ENCODE measurements around the gene RPS15. TPM values are rescaled to one million over a fixed set of nuclear protein-coding genes. Genes with fewer than 3 reads are reported as not detected.

RPS15 gene
- total RNA-seq, 6 experiments from 2014 or later = 1,047 to 1,358 (median 1,277) TPM

DNA sequence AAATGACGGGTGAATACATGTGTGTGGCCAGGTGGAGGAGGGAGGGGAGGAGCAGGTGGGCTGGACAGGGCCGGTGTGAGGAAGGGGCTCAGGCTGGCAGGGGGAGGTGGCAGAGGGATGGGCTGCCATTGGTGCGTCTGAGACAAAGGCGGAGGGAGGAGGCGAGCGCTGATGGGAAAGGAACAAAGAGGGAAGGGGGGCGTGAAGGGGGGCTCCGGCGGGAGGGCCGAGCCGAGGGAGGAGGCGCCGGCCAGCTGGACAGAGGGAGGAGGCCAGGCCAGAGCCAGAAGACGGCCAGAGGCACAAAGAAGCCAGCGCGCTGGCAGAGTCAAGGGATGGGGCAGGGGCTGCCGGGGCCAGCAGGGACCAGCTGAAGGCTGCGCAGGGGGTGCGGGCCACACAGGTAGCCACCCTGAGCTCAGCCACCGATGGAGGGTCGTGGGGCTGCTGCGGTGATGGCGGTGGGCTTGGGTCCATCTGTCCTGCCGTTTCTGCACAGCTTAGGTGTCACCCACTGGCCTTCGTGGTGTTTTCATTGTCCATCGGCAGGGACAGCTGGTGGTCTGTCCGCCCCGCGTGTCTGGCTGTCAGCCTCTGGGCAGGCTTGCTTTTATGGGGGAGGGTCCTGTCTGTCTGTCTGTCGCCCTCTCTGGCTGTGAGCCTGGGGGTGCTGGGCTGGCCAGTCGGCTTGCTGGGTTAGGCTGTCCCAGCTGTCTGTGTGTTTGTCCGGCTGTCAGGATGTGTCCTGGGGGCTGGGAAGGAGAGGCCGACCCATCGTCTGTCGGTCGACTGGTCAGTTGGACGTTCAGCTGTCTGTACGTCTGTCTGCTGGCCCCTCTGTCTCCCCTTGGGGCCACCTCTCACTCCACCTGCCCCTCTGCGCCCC lies 14.0 kb downstream of the RPS15 start:
- no peak overlapping the region for H3K4me3 Mint-ChIP-seq
- H3K27me3 Mint-ChIP-seq (ENCODE audit: insufficient read depth) = peaks cover 31% of the 10 kb centered on the region
- no peaks in the 10 kb centered on the region; the same call in 1 of the 2 replicates for H3K9me3 Mint-ChIP-seq
- H3K27ac Mint-ChIP-seq = no peak overlapping the region
- H3K36me3 Mint-ChIP-seq (ENCODE audit: low read depth) = no peaks in the 10 kb centered on the region
- TF ChIP-seq, protein P1, sequence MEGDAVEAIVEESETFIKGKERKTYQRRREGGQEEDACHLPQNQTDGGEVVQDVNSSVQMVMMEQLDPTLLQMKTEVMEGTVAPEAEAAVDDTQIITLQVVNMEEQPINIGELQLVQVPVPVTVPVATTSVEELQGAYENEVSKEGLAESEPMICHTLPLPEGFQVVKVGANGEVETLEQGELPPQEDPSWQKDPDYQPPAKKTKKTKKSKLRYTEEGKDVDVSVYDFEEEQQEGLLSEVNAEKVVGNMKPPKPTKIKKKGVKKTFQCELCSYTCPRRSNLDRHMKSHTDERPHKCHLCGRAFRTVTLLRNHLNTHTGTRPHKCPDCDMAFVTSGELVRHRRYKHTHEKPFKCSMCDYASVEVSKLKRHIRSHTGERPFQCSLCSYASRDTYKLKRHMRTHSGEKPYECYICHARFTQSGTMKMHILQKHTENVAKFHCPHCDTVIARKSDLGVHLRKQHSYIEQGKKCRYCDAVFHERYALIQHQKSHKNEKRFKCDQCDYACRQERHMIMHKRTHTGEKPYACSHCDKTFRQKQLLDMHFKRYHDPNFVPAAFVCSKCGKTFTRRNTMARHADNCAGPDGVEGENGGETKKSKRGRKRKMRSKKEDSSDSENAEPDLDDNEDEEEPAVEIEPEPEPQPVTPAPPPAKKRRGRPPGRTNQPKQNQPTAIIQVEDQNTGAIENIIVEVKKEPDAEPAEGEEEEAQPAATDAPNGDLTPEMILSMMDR (IDR thresholded peaks at IDR 0.05) = no peak
- DNase-seq = no peak
- no peaks in the 10 kb centered on the region for H3K4me1 Mint-ChIP-seq (ENCODE audit: low read depth)

DNA sequence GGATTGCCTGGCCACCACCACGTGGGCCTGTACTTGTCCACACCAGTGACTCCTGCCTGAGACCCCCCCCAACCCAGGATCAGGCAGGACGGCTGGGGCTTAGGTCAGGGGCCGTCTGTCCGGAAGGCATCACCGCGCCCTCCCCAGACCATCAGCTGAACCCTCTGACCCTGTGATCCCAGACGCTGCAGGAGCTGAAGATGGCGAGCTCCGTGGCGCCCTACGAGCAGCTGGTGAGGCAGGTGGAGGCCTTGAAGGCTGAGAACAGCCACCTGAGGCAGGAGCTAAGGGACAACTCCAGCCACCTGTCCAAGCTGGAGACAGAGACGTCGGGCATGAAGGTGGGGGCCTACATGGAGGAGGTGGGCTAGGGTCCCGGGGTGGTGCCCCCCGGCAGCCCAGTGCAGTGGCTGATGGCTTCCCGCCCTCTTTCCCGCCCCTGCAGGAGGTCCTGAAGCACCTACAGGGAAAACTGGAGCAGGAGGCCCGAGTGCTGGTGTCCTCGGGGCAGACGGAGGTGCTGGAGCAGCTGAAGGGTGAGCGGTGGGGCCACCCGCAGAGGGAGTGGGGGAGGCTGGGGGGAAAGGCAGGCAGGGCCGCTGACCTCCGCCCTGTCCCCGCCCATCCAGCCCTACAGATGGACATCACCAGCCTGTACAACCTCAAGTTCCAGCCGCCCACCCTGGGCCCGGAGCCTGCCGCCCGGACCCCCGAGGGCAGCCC lies 14.8 kb downstream of the RPS15 start:
- no peak overlapping the region for H3K27ac Mint-ChIP-seq
- TF ChIP-seq, protein P1 (IDR thresholded peaks at IDR 0.05) = no peak
- H3K27me3 Mint-ChIP-seq (ENCODE audit: insufficient read depth) = peaks cover 26% of the 10 kb centered on the region
- no peak for DNase-seq
- no peaks in the 10 kb centered on the region for H3K4me1 Mint-ChIP-seq (ENCODE audit: low read depth)
- H3K4me3 Mint-ChIP-seq = no peak overlapping the region; the same call in 1 of the 2 replicates
- H3K36me3 Mint-ChIP-seq (ENCODE audit: low read depth) = no peaks in the 10 kb centered on the region
- no peaks in the 10 kb centered on the region; the same call in 1 of the 2 replicates for H3K9me3 Mint-ChIP-seq

DNA sequence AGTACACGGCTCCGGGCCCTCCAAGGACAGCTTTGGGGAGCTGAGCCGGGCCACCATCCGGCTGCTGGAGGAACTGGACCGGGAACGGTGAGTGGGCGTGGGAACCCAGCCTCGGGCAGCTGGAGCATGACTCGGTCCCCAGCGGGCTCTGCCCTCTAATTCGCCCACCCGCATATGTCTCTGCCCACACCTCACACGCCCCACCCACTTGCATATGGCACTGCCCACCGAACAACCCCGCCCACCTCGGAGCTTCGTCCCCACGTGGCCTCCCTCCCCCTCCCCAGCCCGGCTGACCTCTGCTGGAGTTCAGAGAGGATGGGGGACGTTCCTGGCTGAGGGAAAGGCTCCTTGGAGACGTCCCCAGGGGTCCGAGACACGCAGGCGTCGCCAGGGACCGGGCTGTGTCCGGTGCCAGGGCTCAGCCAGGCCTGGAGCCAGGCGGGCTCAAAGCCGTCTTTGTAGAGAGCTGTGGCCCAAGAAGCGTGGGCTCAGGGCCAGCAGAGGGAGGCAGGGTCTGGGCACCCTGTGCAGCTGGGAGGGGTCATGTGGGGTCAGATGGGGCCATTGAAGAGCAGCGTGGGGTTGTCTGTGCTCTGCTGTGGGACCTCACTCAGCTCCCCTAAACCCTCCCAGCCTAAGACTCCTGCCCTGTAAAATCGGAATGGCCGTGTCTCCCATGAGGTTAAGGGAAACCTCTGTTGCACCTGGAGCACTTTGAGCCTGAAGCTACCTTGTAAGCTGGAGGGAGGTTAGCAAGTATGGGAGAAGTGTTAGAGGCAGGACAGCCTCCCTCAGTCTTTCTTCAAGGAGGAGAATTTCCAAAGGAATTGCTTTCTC lies 15.5 kb downstream of the RPS15 start:
- Mint-ChIP-seq H3K9me3 (no peaks in the 10 kb centered on the region; the same call in 1 of the 2 replicates), H3K4me3 (no peak overlapping the region)
- no peak for DNase-seq

DNA sequence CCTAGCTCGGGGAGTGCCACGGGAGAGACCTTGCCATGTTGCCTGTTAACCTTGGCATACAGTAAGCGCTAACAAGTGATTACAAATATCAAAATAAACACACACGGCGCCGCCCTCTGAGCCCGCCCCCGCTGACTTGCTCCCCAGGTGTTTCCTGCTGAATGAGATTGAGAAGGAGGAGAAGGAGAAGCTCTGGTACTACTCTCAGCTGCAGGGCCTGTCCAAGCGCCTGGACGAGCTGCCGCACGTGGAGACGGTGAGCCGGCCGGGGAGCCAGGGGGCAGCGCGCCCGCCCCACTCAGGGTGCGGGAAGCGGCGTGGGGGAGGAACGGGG lies 16.8 kb downstream of the RPS15 start:
- peaks cover 22% of the 10 kb centered on the region for H3K27me3 Mint-ChIP-seq (ENCODE audit: insufficient read depth)

More for the DNA sequence above, 15.5 kb downstream of the RPS15 start:
- H3K27ac Mint-ChIP-seq = no peak overlapping the region
- TF ChIP-seq, protein P1 (IDR thresholded peaks at IDR 0.05) = no peak
- no peaks in the 10 kb centered on the region for H3K36me3 Mint-ChIP-seq (ENCODE audit: low read depth)
- H3K4me1 Mint-ChIP-seq (ENCODE audit: low read depth) = no peaks in the 10 kb centered on the region
- peaks cover 22% of the 10 kb centered on the region for H3K27me3 Mint-ChIP-seq (ENCODE audit: insufficient read depth)

More for the DNA sequence above, 16.8 kb downstream of the RPS15 start:
- no peak overlapping the region for H3K27ac Mint-ChIP-seq
- H3K4me3 Mint-ChIP-seq = no peak overlapping the region
- no peaks in the 10 kb centered on the region; the same call in 1 of the 2 replicates for H3K9me3 Mint-ChIP-seq
- H3K36me3 Mint-ChIP-seq (ENCODE audit: low read depth) = no peaks in the 10 kb centered on the region
- no peak for DNase-seq
- no peaks in the 10 kb centered on the region for H3K4me1 Mint-ChIP-seq (ENCODE audit: low read depth)
- TF ChIP-seq, protein P1 (IDR thresholded peaks at IDR 0.05) = no peak
